Endothelial cell of umbilical vein (primary cell): ENCODE data around the gene SMCO2. TPM values are rescaled to one million over a fixed set of nuclear protein-coding genes. Genes with fewer than 3 reads are reported as not detected.

Experiments
- polyA plus RNA-seq, 4 experiments: library from polyadenylated mRNA; depleted of rRNA in 3 of 4; stranded (reverse) in 3 of 4; unstranded in 1 of 4; fragments of >200 nt; gene quantifications; 2 replicates each; pipeline versions ENCODE4 v1.2.1 to v1.2.3, GENCODE V29; 2011 to 2012; ENCODE audit warnings: missing spikeins in 1 of 4
- total RNA-seq: library from RNA; stranded (reverse); gene quantifications from 2 replicates; pipeline ENCODE4 v1.2.3, GENCODE V29; 2021

The SMCO2 gene
- total and polyA plus RNA-seq, 2 donors (not counting 3 experiments of a cell fraction or from before 2014, with no cell fraction given) = 0.33 to 0.49 TPM

Other genes starting within 250 kb of the SMCO2 start
- 58.4 and 60.0 TPM in 2 replicates for gene STK38L, start 202.4 kb upstream of the SMCO2 start, total RNA-seq
- 8.9 and 14.7 TPM in 2 replicates for gene STK38L, start 202.4 kb upstream of the SMCO2 start, polyA plus RNA-seq
- 30.9 and 33.3 TPM in 2 replicates for gene BMAL2, start 113.9 kb upstream of the SMCO2 start, total RNA-seq
- 5.4 and 5.9 TPM in 2 replicates for gene BMAL2, start 113.9 kb upstream of the SMCO2 start, polyA plus RNA-seq
- 154 TPM in 2 replicates for gene PPFIBP1, start 77.5 kb downstream of the SMCO2 start, total RNA-seq
- gene PPFIBP1, start 77.5 kb downstream of the SMCO2 start, polyA plus RNA-seq = 37.2 and 45.5 TPM in 2 replicates
- gene REP15, start 249.7 kb downstream of the SMCO2 start, total RNA-seq = 4.3 and 4.8 TPM in 2 replicates
- gene REP15, start 249.7 kb downstream of the SMCO2 start, polyA plus RNA-seq = 0.51 and 0.94 TPM in 2 replicates